Activated CD4-positive, CD25-positive, alpha-beta regulatory T cell (primary cell): ENCODE results near the gene DDX25.

Source experiments
- DNase-seq, 4 experiments: peaks; one replicate each; lab custom pipeline; 2025; lab: John Stamatoyannopoulos, UW

The DDX25 gene

GRCh38 chr11:125977333-125977732 lies 73.0 kb downstream of the DDX25 start:
- no peak for DNase-seq

- DNase-seq = no peak
Observed at GRCh38 chr11:125978181-125978716, 73.9 kb downstream of the DDX25 start.
